GM12873 (cell line): ENCODE results near the gene GALNT13.

Source experiments
- CTCF ChIP-seq: IDR thresholded peaks from 2 replicates; pipeline ENCODE4 v1.5.1; 2012; ENCODE audit warnings: low read depth, mild to moderate bottlenecking, moderate library complexity, low read length, control low read depth; ENCODE audit not compliant: insufficient read depth; ENCODE audit errors: missing control alignments

The GALNT13 gene

DNA sequence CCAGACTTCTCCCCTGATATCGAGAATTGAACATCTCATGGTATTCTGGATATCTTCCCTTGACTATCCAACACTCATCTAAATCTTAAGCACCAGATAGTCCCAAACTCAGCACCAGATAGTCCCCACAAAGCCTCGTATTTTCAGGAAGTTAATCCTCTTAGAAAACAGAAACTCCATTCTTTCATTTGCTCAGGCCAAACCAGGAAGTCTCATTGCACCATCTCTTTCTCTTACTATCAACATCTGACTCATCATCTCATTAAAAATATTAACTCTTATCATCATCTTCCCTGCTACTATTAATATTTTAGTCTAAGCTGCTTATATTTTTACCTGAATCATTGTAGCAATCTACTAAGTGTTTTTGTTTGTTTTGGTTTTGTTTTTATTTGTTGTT is 286.4 kb downstream of the GALNT13 start:
- TF ChIP-seq CTCF: no peak

GRCh38 chr2:154161286-154161685 is 289.6 kb downstream of the GALNT13 start:
- TF ChIP-seq CTCF: no peak

DNA sequence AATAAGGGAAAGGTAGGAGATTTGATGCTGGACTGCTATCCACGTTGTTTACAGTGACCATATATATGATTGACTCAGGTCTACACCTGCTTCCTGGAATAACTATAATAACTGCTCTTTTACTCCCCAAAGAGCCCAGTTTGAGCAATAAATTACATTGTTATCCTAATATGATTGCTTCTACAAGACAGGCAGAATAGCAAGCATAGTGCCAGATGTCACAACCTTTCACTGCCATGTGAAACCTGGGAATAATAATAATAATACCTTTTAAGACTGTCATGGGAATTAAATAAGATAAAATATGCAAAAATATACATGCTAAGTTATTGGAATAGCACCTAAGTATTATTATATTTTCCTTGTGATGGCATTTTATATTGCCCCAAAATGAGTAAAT is 298.7 kb downstream of the GALNT13 start:
- no peak for TF ChIP-seq CTCF

DNA sequence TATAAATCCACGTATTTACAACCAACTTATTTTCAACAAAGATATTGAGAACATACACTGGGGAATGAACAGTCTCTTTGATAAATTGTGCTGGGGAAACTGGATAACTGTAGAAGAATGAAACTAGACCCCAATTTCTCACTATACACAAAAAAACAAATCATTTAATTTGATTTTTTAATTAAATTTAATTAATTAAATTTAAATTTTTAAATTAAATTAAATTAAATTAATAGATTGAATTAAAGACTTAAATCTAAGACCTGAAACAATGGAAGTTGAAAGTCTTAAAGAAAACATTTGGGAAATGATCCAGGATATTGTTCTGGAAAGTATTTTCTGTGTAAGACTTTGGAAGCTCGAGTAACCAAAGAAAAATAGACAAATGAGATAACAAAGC is 301.4 kb downstream of the GALNT13 start:
- TF ChIP-seq CTCF: no peak

DNA sequence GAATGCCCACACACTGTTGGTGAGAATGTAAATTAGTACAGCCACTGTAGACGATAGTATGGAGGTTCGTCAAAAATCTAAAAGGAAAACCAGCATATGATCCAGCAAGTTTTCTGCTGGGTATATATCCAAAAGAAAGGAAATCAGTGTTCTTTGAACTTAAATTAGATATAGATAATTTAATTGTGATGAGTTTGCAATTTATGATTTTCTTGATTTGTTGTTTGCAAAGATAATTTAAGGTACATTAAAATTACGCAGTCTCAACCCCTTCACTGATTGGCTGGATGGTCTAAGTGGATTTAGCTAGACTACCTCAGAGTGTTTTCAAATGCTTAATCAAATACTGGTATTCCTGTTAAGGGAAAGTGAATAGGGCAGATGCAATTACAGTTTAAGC is 302.2 kb downstream of the GALNT13 start:
- no peak for TF ChIP-seq CTCF

DNA sequence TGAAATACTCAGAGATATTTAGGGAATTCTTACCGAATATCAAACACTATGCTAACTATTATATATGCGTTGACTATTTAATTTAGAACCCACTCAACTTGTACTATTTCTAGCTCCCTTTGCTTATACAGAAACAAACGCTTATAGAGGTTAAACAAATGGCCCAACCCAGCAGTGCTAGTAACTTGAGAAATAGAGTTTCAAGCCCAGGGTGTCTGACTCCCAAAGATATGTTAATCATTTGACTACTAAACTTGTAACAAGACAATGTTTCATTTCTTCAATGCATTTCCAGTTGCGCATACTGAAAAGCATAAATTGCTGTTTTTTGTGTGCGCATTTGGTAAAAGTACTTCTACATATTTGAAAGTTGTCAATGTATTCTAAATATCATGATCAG is 310.3 kb downstream of the GALNT13 start:
- TF ChIP-seq CTCF: no peak

GRCh38 chr2:154187948-154188347 is 316.2 kb downstream of the GALNT13 start:
- no peak for TF ChIP-seq CTCF
